NK-92 treated with Interleukin-12 subunit alpha and Interleukin-12 subunit beta, amount 100 ng/mL, for 24 hours (cell line): ENCODE results near the gene UCP2.
"Not testable (repeated sequence)": the region's sequence is repeated elsewhere in the genome, so short reads cannot be mapped to it uniquely, and the experiment has no call there.

ENCODE experiments used
- DNase-seq: peaks from one replicate; lab custom pipeline; 2025; lab: John Stamatoyannopoulos, UW

Gene UCP2

GRCh38 chr11:73991471-73992006, 8.9 kb upstream of the UCP2 start:
- DNase-seq: no peak

GRCh38 chr11:73990730-73991129, 8.1 kb upstream of the UCP2 start:
- DNase-seq: no peak

- DNase-seq: no peak
Observed at GRCh38 chr11:73989156-73989555, 6.5 kb upstream of the UCP2 start.

- no peak for DNase-seq
Observed at GRCh38 chr11:73988227-73988626, 5.6 kb upstream of the UCP2 start.

GRCh38 chr11:73985661-73986060, 3.0 kb upstream of the UCP2 start:
- not testable (repeated sequence) for DNase-seq

- no peak for DNase-seq
Observed at GRCh38 chr11:73983741-73984538, 1.3 kb upstream of the UCP2 start.

- peak; percentile 96 for DNase-seq
Observed at GRCh38 chr11:73982990-73983740, 522 bp upstream of the UCP2 start.

- DNase-seq: no peak
Observed at GRCh38 chr11:73981051-73981805, 1.4 kb downstream of the UCP2 start.

- DNase-seq: peak; percentile 62
Observed at GRCh38 chr11:73980001-73980961, 2.4 kb downstream of the UCP2 start.

- DNase-seq: no peak
Observed at GRCh38 chr11:73978576-73979086, 4.0 kb downstream of the UCP2 start.

- DNase-seq: no peak
Observed at GRCh38 chr11:73977856-73978519, 4.7 kb downstream of the UCP2 start.

GRCh38 chr11:73976451-73977151, 6.0 kb downstream of the UCP2 start:
- DNase-seq: no peak

- no peak for DNase-seq
Observed at GRCh38 chr11:73975479-73975757, 7.2 kb downstream of the UCP2 start.

GRCh38 chr11:73974604-73975478, 7.8 kb downstream of the UCP2 start:
- DNase-seq: no peak

GRCh38 chr11:73972620-73973449, 9.8 kb downstream of the UCP2 start:
- no peak for DNase-seq

- DNase-seq: no peak
Observed at GRCh38 chr11:73972187-73972586, 10.5 kb downstream of the UCP2 start.

GRCh38 chr11:73971175-73971719, 11.4 kb downstream of the UCP2 start:
- no peak for DNase-seq
